Fibroblast of skin of left biceps (primary cell): ENCODE measurements around the gene IGFBPL1.

Experiments used
- DNase-seq, 2 experiments: peaks; one replicate each; pipeline ENCODE4 v3.0.0-alpha.2; 2013; ENCODE audit warnings: low read depth in 2 of 2

Gene IGFBPL1

DNA sequence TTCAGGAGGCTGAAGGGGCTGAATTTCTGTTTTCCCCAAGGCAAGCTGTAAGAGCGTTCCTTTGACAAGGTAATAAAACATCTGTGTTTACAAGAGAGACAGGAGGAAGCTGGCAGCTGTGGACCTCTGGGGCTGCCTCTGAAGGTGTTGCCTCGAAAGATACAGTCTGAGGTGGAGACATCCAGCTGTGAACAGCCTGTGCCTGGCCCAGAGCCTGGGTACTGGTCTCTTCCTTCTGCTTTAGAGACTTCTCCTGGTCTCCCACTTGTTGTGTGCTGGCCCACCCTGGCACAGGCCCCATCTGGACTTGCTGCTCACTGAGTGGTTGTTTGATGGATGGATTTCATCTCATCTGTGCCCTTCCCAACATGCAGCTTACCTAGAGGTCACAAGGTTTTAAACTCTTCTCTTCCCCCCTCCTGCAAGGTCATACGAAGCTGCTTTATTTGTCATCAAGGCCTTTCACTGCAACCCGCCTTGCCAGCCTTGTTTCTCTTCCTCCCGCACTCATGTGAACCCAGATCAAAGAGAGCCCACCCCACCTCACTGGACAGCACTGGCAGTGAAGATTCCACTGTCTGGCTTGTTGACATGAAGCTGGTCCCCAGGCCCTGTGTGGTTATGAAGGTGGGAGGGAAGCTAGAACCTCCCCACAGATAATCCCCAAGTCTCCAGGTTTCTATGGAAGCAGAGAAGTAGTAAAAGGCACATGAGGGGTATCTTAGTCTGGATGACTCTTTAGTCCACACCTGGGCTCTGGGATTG is 66.7 kb downstream of the IGFBPL1 start:
- DNase-seq, result no peak

DNA sequence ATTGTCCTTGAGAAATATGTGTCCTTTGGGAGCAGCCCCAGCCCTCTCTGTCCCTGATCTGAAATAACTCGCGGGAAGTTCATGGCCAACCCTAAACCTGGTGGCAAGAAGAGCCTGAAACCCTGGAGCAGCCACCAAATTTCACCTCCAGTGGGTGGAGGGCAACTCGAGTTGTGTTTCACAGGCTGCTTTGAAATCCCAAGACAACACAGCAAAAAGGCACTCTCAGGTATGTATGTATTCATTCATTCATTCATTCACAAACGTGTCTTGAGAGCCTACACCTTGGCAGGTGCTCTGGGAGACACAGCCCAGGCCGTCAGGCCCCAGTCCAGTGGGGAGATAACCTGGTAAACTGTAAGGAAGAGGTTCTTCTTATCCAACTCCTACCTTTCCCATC is 67.4 kb downstream of the IGFBPL1 start:
- no peak for DNase-seq
